Stimulated activated CD8-positive, alpha-beta memory T cell treated with anti-CD3 and anti-CD28 coated beads, Interleukin-7, amount 100 ng/mL, for 4 hours (primary cell): Measurements from ENCODE around the gene PPIB.

ENCODE experiments used
- DNase-seq, 2 donors: peaks; one replicate each; pipeline ENCODE4 v3.0.0-alpha.2; 2020; ENCODE audit warnings: low read depth in 2 of 2

The PPIB gene

DNA sequence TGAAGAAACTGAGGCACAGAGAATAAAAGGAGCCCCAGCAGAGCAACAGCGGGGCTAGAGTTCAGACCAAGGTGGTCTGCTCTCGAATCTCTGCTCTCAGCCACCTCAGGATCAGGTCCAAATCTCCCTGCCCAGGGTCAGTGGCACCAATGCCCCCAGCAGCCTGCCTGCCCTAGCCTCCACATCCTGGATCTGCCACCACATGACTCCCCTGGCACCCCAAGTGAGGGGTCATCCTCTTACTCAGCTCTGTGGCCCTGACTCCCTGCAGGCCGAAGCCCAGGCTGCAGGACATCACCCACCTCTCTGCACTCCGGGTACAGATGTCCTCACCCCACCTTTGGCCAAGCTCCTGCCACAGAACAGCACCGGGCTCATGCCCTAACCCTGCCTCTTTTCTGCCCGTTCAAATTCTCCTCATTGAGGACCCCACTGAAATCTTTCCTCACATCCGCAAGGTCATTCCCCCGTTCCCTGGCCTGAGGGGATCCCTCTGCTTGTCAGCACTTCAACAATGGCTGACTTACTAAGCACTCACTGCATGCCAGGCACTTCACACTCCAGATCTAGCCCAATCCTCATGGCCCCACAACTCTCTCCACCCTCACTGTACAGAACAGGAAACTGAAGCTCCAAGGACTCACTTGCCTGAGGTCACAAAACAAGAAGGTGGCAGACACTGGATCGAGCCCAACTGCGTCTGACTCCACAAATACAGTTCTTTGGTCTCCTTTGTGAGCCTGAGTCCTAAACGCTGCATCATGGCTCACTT is 4.3 kb downstream of the PPIB start:
- DNase-seq: no peak

- no peak for DNase-seq
Observed at GRCh38 chr15:64157599-64158125, 5.2 kb downstream of the PPIB start.

DNA sequence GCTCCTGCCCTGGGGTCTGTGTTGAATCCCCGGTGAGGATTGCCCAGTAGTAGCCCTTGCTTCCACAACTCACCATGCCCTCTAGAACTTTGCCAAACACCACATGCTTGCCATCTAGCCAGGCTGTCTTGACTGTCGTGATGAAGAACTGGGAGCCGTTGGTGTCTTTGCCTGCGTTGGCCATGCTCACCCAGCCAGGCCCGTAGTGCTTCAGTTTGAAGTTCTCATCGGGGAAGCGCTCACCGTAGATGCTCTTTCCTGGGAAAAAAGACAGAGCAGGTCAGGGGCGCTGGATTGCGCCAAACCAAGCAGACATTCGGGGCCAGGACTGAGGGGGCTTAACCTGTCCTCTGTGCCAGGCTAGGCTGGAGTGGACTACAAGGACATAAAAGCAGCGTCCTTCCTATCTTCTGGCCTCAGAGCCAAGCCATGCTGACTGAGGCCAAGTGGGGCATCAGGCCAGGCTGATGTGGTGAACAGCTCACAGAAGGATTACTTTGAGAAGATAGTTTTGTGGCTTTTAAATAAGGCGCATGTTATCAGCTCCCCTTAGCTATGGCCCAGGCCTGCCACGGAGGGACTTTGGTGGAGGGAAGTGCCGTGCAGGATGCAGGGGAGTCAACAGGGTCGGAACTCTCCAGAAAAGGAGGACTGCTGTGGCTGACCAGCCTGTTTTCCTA is 6.0 kb downstream of the PPIB start:
- no peak for DNase-seq

DNA sequence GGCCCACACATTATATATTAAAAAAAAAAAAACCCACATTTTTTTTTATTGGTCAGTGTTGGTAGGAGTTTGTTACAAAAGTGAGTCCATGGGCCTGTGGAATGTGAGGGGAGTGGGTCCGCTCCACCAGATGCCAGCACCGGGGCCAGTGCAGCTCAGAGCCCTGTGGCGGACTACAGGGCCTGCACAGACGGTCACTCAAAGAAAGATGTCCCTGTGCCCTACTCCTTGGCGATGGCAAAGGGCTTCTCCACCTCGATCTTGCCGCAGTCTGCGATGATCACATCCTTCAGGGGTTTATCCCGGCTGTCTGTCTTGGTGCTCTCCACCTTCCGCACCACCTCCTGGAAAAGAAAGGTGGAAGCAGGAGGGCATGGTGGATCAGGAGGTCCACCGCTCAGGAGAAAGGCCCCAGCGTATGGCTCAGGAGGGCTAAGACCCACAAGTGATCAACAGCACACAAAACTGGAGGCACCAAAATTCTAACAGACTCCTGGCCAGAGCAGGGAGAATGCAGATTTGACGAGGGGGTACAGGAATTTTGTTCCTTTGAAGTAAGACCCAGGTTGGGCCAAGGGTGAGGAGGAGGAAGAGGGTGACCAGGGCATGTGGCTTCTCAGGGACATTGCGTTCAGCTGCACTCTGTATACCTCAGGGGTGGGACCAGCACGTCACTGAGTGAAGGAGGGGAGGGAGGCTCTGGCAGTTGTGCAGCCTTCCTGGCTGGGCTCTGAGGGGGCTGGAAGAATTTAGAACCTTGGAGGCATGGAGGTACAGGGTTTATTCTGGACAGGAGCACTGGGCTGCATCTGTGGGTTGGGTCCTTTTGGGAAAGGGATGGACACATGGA is 6.8 kb downstream of the PPIB start:
- DNase-seq: no peak

DNA sequence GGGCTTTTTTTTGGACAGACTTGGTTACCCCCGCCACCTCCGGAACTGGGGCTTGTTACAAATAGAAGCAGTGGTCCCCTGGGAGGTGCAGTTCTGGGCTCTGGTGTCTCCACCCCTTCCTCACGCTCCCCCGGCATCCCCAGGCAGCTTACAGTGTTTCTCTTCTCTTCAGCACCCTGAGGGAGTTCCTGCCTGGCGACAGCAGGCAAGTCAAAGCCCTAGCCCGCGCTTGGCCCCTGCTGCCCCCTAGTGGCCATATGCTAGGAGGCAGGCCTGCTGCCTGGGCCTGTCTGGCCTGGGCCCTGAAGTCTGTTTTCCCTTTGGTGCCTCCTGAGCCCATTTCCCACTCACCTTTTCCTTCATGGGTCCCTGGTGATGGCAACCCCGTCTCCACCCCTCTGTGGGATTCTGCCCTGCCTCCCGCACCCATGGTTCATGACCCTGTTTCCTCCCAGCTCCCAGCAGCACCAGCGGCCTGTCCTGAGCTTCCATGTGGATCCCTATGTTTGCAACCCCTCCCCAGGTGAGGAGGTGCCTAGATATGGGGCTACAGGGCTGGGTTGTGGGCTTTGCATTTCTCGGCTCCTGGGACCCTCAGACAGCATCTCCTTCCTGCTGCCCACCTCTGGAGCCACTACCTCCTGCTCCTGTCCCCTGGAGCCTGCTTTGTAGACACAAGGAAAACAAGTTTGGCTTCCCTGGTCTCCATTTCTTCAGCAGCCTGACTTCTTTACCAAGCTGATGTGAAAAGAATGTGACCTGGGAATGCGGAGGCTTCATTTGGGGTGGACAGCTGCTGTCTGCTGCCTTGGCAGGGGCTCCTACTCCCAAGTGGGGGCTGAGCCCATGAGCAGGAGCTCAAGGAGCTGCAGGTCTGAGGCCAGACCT is 9.1 kb downstream of the PPIB start:
- DNase-seq: peak; percentile 80 to 81

DNA sequence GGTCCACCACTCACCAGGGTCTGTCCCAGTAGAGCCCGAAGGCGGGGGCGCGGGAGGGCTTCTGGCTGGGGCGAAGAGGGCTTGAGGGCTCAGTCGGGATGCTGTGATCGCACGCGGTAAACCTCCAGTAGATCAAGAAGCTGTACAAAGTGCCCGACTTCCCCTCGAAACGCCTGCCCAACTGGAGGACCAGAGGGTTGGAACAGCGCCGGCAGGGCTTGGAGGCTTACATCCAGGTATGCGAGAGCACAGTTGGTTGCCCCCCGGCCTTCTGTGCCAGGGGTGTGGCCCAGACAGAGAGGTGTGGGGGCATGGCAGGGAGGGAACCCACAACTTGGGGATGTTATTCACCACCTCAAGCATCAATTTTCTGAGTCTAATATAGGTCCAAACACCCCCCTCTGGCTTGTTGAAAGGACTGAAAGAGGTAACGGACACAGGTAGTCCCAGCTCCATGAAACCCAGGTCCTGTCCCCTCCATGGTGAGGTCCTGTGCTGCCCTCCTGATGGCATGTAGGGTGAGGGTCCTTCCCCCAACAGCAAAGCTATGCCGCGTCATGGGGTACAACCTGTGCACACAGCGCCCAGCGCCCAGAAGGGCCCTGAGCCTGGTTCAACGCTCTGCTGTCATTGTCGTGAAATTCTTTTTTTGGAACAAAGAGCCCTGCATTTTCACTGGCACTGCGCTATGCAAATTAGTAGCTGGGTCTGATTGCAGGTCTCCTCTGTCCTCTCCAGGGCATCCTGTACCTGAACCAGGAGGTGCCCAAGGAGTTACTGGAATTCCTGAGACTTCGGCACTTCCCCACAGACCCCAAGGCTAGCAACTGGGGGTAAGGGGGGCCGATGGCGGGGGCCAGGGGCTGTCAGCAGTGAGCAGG is 10.1 kb downstream of the PPIB start:
- DNase-seq: no peak

DNA sequence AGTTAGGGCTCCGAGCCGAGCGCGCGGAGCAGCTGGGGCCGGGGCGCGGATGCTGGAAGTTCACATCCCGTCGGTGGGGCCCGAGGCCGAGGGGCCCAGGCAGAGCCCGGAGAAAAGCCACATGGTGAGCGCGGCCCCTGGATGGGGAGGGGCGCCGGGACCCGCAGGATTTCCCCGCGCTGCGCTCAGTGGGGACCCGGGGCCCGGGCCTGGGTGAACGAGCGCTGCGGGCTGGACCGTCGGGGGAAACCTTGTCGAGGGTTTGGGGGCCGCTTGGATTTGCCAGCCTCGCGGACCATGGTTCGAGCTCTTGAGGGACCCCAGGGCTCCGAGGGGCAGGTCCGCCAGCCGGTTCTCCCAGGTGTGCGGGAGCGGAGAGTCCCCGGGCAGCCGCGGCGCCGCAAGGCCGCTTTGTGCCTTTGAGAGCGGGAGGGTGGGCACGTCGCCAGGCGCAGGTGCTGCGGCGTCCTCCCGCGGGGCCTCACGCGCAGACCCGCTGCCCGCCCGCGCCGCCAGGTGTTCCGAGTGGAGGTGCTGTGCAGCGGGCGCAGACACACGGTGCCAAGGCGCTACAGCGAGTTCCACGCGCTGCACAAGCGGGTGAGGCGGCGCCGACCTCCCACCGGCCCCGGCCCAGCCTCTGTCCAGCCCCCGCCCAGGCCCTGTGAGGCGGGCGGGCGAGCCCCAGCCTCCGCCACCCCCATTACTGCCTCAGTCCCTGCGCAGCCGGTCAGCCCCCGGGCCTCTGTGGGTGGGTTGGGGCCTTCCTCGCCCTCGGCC is 10.9 kb downstream of the PPIB start, which contains the start of gene SNX22:
SNX22 (plus strand) TSS at position 5 of the 780 bp plus-strand sequence; CDS start at position 50, 45 bp downstream.
- no peak for DNase-seq

DNA sequence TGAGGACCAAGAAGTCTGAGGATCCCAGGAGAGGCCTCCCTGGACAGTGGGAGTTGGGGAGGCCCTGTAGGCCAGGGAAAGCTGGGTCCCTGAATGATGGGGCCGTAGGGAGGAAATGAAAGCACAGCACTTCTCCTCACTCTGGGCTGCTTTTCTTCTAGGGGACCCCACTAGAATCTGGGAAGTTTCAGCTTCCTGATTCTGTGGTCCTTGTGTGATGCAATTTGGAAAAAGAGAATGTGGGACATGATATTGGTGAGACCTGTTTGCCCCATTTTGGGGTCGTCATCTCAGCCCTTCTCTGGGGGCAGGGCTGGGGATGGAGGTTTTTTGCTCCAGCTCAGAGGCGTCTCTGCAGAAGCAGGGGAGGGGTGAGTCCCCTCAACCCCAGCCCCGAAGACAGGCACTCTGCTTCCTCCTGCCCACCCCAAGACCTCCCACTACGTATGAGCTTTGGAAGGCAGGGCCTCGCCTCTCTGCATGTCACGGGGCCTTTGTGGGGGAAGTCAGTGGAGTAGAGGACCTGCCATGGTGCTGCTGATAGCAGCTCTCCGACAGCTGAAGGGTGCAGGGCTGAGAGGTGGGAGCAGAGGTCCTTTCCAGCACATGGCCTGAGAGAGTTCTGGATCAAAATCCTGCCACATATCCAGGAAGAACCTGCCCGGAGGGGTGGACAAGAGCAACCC is 12.8 kb downstream of the PPIB start:
- DNase-seq: no peak

DNA sequence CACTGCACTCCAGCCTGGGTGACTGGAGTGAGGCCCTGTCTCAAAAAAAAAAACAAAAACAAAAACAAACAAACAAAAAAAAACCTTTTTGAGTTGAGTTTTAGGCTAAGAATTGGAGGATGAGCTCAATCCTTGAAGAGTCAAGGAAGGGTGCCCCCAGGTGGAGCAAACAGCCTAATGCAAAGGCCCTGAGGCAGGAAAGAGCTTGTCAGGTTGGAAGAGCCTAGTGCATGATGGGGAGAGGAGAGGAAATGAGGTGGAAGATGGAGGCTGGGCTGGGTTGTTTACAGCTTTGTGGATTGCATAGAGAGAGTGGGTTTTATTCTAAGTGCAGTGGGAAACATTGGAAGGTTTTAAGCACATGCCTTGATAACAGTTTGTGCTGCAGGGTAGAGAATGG is 13.4 kb downstream of the PPIB start:
- DNase-seq: no peak

- DNase-seq: no peak
Observed at GRCh38 chr15:64148581-64148980, 14.2 kb downstream of the PPIB start.

DNA sequence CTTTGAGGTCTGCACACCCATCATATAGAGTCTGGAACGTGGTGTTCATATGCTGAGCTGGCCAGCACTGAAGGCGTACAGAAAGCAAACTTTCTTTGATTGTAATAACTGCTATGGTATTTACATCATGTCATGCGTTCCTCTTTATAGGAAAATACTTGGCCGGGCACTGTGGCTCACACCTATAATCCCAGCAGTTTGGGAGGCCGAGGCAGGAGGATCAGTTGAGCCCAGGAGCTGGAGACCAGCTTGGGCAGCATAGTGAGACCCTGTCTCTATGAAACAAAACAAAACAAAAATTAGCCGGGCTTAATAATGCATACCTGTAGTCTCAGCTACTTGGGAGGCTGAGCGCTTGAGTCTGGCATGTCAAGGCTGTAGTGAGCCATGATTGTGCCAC is 14.7 kb downstream of the PPIB start:
- DNase-seq: no peak

- DNase-seq: no peak
Observed at GRCh38 chr15:64146885-64147681, 15.7 kb downstream of the PPIB start.

DNA sequence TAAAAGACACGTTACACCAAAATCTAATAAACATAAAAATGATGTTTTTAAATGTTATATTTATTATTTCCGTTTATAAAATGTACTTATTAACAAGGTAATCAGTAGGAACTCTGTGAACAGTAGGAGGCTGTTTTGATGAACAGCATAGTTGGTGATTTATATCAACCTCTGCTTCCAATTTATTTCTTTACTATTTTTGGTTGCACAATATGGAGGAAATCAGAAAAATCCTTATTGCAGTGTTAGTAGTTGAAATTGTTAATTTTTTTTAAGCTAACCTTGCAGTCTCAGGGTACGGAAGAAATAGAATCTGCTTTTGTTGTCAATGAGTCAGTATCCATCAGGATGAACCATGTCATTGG is 16.3 kb downstream of the PPIB start:
- DNase-seq: no peak

- no peak for DNase-seq
Observed at GRCh38 chr15:64146041-64146440, 16.8 kb downstream of the PPIB start.

GRCh38 chr15:64144565-64145281 is 18.1 kb downstream of the PPIB start:
- no peak for DNase-seq

GRCh38 chr15:64144192-64144564 is 18.6 kb downstream of the PPIB start:
- no peak for DNase-seq

GRCh38 chr15:64143276-64143675 is 19.5 kb downstream of the PPIB start:
- no peak for DNase-seq
